ENCODE measurements around the gene ETFDH. TPM values are rescaled to one million over a fixed set of nuclear protein-coding genes. Genes with fewer than 3 reads are reported as not detected.

Gene ETFDH
- total RNA-seq: 9.9 and 25.2 TPM in 2 replicates

DNA sequence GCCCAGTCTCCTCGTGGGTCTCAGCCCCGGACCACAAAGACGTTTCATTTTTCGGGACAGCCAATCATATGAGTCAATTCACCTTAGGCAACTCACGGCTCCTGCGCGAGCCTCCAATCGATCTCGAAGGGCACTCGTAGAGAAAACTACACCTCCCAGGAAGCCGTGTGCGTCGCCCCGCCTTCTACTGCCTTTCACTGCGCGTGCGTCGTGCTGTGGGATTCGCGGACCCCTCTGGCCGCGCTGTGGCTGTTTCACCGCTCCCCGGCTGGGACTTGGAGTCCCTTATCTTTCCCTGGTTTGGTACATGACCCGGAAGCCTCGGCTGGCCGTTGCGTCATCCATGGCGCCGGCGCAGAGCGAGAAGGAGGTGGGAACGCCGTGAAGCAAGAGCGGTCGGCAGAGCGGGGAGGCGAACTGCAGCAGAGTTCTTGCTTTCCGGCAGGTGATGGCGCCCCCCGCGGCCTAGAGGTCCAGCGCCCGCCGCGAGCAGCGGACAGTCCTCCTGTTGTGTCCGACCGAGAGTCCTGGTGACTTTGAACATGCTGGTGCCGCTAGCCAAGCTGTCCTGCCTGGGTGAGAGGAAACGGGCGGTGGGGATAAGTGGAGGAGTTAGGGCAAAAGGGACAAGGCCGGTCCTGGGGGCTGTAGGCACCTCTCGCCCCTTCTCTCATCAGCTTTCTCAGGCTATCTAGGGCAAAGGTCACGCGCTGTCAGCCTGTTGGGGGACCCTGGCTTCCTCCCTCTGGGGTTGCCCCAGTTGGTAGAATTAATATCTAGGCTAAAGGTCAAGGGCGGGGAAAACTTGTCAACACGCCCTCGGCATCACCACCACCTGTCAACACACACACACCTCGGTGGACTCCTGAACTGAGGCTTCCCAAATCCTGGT, at the start of gene ETFDH:
Gene ETFDH (plus strand): TSS at position 382 of the 892 bp plus-strand sequence. CDS start 161 bp downstream, at position 543.

DNA sequence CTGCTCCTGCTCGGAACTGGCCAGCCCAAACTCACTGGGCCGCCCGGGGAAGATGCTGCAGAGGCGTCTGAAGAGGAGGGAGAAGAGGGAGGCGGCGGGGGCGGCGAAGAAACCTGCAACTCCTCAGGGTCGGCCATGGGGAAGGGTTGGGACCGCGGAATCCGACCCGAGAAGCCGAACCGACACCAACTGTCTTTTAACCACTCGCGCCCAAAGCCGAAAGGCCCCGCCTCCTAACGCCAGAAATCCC, 506 bp upstream of the ETFDH start, which contains the start of gene C4orf46:
Gene C4orf46 (minus strand): TSS at position 223 of the 250 bp plus-strand sequence. CDS start 86 bp downstream, at position 137.

DNA sequence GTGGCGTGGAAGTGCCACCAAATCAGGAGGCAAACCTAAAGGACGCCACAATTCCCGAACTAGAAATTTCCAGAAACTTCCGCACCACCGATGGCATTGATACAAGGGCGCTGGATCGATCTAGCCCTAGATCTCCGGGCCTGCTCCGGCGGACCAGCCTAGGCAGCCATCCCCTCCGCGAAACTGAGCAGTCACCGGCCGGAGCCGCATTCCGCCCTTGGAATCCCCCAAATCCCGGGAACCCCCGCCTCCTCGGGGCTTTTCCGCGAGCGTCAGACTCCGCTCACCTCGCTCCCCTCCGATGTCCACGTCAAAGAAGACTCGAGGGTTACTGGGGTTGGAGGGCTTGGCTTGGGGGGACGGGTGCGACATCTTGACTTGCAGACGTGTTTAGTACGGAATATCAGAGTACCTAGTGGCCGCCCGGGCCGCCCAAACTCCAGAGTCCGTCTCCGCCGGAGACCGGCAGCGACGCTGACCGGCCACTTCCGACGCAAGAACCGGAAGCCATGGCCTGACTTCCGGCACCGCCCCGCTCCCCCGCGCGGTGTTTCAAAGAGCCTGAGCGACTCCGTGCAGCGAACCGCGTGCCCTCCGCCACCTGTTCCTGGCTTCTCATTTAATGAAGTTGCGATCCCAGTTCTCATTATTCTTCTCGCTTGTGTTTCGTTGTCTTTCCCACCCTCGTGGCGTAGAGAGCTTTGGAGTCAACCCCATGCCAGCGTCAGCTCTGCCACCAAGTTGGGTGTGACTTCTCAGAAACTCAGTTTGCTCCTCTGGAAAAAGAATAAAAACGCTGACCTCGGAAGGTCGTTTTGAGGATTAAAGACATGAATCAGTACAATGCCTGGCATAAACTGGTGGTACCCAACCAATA, 51.1 kb downstream of the ETFDH start, which contains the start of gene PPID:
Gene PPID (minus strand): TSS at position 480 of the 877 bp plus-strand sequence. CDS start 108 bp downstream, at position 372.

Other genes with a start within 250 kb of the ETFDH start
- under 0.01 TPM in 1 of 2 replicates, not detected in the other for gene RXFP1, start 150.4 kb upstream of the ETFDH start, total RNA-seq
- gene C4orf46, start 409 bp upstream of the ETFDH start, total RNA-seq: 2.8 and 5.1 TPM in 2 replicates
- 17.7 and 34.5 TPM in 2 replicates for gene PPID, start 51.1 kb downstream of the ETFDH start, total RNA-seq
- 17.5 and 53.5 TPM in 2 replicates for gene FNIP2, start 96.7 kb downstream of the ETFDH start, total RNA-seq